ENCODE results near the gene CLCN2.

DNA sequence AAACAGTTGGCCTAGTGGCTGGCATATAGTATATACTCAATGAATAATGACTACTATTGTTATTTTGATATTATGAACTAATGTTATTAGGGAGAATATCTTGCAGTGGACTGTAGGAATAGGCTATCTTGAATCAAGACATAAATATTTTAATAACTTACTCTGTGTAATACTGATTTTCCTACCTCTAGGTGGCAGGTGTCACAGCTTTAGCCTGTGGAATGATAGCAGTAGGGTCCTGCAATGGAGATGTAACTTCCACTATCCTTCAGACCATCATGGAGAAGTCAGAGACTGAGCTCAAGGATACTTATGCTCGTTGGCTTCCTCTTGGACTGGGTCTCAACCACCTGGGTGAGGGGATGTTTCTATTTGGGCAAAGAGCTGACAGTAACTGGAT is 55.8 kb downstream of the CLCN2 start:
- TF ChIP-seq, protein P1, sequence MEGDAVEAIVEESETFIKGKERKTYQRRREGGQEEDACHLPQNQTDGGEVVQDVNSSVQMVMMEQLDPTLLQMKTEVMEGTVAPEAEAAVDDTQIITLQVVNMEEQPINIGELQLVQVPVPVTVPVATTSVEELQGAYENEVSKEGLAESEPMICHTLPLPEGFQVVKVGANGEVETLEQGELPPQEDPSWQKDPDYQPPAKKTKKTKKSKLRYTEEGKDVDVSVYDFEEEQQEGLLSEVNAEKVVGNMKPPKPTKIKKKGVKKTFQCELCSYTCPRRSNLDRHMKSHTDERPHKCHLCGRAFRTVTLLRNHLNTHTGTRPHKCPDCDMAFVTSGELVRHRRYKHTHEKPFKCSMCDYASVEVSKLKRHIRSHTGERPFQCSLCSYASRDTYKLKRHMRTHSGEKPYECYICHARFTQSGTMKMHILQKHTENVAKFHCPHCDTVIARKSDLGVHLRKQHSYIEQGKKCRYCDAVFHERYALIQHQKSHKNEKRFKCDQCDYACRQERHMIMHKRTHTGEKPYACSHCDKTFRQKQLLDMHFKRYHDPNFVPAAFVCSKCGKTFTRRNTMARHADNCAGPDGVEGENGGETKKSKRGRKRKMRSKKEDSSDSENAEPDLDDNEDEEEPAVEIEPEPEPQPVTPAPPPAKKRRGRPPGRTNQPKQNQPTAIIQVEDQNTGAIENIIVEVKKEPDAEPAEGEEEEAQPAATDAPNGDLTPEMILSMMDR (IDR thresholded peaks at IDR 0.05; ENCODE audit: poor library complexity, severe bottlenecking) = peak; percentile 62
- TF ChIP-seq RAD21 (conservative IDR thresholded peaks at IDR 0.05) = peak; percentile 39
- TF ChIP-seq EZH2 (IDR thresholded peaks at IDR 0.05; ENCODE audit: borderline replicate concordance, insufficient read depth, low read length, poor library complexity, severe bottlenecking) = no peak
- no peak for TF ChIP-seq POLR2AphosphoS5 (IDR thresholded peaks at IDR 0.05)
